Activated naive CD8-positive, alpha-beta T cell treated with anti-CD3 and anti-CD28 coated beads for 36 hours (primary cell): ENCODE results near the gene LARP4B. TPM values are rescaled to one million over a fixed set of nuclear protein-coding genes. Genes with fewer than 3 reads are reported as not detected.
A peak's percentile ranks its signal among the peaks of the same experiment; 100 is the strongest.

ENCODE experiments used
- DNase-seq: peaks from one replicate; pipeline ENCODE4 v3.0.0; 2021
- H3K27ac Mint-ChIP-seq: one replicate; pipeline ENCODE4 v1.8.0; 2022; ENCODE audit warnings: mild to moderate bottlenecking, moderate library complexity, mixed read lengths
- H3K27me3 Mint-ChIP-seq: one replicate; pipeline ENCODE4 v1.8.0; 2022; ENCODE audit warnings: mild to moderate bottlenecking, mixed read lengths
- H3K36me3 Mint-ChIP-seq: one replicate; pipeline ENCODE4 v1.8.0; 2021; ENCODE audit warnings: mild to moderate bottlenecking, mixed read lengths
- H3K4me1 Mint-ChIP-seq: one replicate; pipeline ENCODE4 v1.8.0; 2021; ENCODE audit warnings: mixed read lengths
- H3K4me3 Mint-ChIP-seq: one replicate; pipeline ENCODE4 v1.8.0; 2022; ENCODE audit warnings: mild to moderate bottlenecking, moderate library complexity, mixed read lengths
- H3K9me3 Mint-ChIP-seq: one replicate; pipeline ENCODE4 v1.8.0; 2022; ENCODE audit warnings: mixed read lengths
- total RNA-seq, 2 experiments: library from RNA; stranded (reverse); gene quantifications; one replicate each; pipeline ENCODE4 v1.2.3, GENCODE V29; 2021

LARP4B gene
- total RNA-seq, 2 experiments from 2014 or later: 106 to 114 TPM

DNA sequence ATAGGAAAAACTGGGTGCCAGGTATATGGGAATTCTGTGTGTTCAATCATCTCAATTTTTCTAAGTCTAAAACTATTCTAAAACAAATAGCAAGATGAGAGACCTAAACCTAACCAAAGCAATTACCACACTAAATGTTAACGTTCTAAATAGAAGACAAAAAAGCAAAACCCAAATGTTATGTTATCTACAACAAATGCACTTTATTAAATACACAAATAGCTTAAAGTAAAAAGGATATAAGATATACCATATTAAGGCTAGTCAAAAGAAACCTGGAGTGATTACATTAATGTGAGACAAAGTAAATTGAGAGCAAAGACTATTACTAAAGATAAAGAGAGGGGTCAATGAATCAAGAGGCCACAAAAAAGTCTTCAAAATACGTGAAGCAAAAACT lies 81.4 kb downstream of the LARP4B start:
- Mint-ChIP-seq H3K27me3 (no peaks in the 10 kb centered on the region), H3K27ac (no peak overlapping the region), H3K4me3 (no peak overlapping the region), H3K36me3 (peaks cover 61% of the 10 kb centered on the region), H3K4me1 (peaks cover 44% of the 10 kb centered on the region), H3K9me3 (peaks cover 7% of the 10 kb centered on the region)
- DNase-seq: no peak

DNA sequence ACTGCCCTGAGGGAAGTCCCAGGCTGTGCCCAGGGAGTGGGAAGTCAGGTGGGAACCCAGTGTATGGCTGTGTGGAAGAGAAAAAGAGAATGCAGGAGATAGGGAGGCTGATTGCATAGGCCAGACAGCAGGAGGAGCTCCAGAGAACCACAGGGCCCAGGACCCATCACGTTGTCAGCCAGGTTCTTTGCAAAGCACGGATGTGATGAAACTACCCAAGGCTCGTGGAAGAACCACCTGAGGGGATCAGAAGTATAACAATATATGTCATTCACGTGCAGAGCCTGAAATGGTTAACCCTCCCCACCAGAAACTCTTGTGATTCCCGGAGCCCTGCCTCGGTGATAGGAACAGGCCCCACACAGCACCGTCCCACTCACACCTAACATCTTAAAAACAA lies 83.6 kb downstream of the LARP4B start:
- peaks cover 48% of the 10 kb centered on the region for H3K4me1 Mint-ChIP-seq

DNA sequence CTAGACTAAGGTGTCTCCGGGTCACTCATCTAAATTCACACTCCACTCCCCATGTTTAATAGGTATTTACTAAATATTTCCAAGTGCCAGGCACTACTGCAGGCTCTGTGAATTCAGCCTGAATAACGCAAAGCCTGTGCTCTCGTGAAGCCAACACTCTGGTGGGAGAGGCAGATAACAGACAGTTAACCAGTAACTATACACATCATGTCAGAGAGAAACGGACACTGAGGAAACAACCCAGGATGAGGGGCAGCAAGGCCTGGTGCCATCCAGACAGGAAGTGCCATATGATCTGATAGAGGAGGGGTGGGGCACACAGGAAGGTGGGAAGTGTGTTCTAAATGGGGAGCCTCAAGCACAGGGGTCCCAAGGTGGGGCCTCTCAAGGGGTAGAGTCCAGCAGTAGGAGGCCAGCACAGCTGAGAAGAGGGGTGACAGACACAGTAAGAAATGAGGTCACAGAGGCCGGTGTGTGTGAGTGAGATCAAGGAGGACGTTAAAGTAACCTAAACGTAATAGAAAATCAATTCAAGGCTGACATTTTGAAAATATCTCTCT lies 85.3 kb downstream of the LARP4B start:
- H3K9me3 Mint-ChIP-seq: peaks cover 2% of the 10 kb centered on the region
- no peak for DNase-seq
- H3K4me1 Mint-ChIP-seq: peaks cover 33% of the 10 kb centered on the region
- H3K4me3 Mint-ChIP-seq: no peak overlapping the region
- peak overlapping the region; percentile 14 for H3K27ac Mint-ChIP-seq
- H3K27me3 Mint-ChIP-seq: no peaks in the 10 kb centered on the region
- H3K36me3 Mint-ChIP-seq: peaks cover 42% of the 10 kb centered on the region

More for the DNA sequence above, 83.6 kb downstream of the LARP4B start:
- Mint-ChIP-seq H3K9me3 (peaks cover 7% of the 10 kb centered on the region), H3K36me3 (peaks cover 54% of the 10 kb centered on the region), H3K4me3 (no peak overlapping the region), H3K27me3 (no peaks in the 10 kb centered on the region), H3K27ac (no peak overlapping the region)
- DNase-seq: no peak

DNA sequence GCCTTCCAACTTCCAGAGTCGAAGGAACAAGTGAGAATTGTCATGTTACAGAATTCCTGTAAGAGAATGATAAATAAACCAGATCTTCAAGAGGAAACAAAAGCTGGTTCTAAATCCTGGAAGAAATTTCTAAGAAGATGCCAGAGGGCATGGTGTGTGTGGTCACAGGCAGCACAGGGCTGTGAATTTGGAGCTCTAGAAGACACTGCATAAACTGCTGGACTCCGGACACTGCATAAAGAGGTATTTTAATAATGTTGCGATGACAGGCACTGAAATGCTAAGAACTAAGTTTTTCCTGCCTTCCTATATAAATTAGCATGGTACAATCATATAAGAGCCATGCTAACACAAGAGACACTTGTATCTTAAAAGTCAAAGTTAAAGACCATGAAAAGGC lies 86.0 kb downstream of the LARP4B start:
- H3K27me3 Mint-ChIP-seq: no peaks in the 10 kb centered on the region

DNA sequence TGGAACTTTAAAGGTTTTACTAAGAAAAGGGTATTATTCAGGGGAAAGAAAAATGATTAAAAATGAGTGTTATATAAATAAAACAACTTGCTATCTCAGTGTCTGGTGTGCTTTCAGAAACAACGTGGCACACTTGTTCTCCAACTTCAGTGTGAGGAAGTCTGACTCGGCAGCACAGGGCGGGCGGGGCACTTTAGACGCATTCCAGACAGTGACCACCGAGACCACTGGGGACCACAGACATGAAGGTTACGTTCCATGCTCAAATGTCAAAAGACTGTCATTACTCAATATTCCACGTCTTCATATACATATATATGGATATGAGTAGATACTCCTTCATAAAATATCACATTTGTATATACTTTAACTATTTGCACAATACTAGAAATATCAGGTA lies 87.0 kb downstream of the LARP4B start:
- Mint-ChIP-seq H3K9me3 (no peaks in the 10 kb centered on the region), H3K27ac (no peak overlapping the region), H3K4me1 (peaks cover 30% of the 10 kb centered on the region), H3K4me3 (no peak overlapping the region), H3K36me3 (peaks cover 30% of the 10 kb centered on the region), H3K27me3 (no peaks in the 10 kb centered on the region)
- DNase-seq: no peak

More for the DNA sequence above, 86.0 kb downstream of the LARP4B start:
- no peak for DNase-seq
- Mint-ChIP-seq H3K9me3 (no peaks in the 10 kb centered on the region), H3K4me3 (no peak overlapping the region), H3K27ac (peak overlapping the region; percentile 59), H3K4me1 (peaks cover 30% of the 10 kb centered on the region), H3K36me3 (peaks cover 40% of the 10 kb centered on the region)

DNA sequence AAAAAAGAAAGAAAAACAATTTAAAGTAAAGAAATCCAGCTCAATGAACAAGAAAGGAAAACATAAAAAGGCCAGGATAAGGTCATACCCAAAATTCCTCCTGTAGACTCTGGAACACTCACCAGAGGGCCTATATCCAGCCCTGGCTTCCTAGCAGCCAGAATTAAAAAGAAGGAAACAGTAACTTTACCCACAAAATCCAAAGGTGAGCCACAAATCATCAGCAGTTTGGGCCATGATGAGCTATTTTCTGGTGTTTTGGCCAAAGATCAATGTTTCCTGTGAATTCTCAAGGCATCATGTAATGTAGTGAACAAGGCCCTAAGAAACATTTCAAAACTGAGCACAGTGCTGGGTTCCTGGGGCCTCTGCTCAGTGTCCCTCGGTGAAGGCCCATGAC lies 87.8 kb downstream of the LARP4B start:
- Mint-ChIP-seq H3K9me3 (no peaks in the 10 kb centered on the region), H3K36me3 (peaks cover 31% of the 10 kb centered on the region), H3K27ac (no peak overlapping the region), H3K4me1 (peaks cover 30% of the 10 kb centered on the region), H3K4me3 (no peak overlapping the region), H3K27me3 (no peaks in the 10 kb centered on the region)
- DNase-seq: no peak

DNA sequence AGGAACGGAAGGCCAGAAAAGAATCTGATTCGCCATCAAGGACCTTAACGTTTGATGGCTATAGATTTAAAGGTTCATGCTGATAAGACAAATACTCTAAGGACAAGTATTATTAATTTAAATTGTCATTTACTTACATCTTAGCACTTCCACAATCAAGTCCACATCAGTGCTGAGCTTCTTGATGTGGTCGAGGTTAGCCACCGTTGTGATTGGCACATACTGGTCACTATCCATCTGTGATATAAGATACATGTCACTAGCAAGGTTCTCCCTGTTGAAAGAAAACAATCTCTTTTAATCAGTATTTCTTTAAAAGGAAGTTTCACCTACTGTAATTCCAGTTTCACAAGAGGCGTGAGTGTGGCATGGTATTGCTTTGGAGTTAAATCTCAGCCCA lies 88.7 kb downstream of the LARP4B start:
- peaks cover 26% of the 10 kb centered on the region for H3K36me3 Mint-ChIP-seq
- no peak overlapping the region for H3K27ac Mint-ChIP-seq
- no peaks in the 10 kb centered on the region for H3K9me3 Mint-ChIP-seq
- H3K4me1 Mint-ChIP-seq: peaks cover 26% of the 10 kb centered on the region
- no peak overlapping the region for H3K4me3 Mint-ChIP-seq
- DNase-seq: no peak
- H3K27me3 Mint-ChIP-seq: no peaks in the 10 kb centered on the region

DNA sequence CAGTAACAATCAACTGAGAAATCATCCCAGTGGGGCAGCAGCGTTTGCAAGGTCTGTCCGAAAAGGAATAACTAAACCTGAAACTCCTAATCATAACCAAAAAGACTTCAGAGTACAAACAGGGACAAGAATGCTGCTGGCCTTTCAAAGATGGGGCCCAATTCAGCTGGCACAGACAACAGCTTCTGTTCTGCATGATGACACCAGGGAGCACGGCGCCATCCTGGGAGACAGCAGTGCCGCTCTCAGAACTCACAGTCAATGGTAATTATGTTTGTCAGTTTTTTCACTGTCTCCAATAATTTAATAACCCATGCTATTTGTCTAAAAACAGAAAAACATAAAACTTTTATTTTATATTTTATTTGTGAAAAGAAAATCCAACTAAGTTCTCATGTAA lies 90.0 kb downstream of the LARP4B start:
- peaks cover 24% of the 10 kb centered on the region for H3K4me1 Mint-ChIP-seq
- H3K27me3 Mint-ChIP-seq: no peaks in the 10 kb centered on the region
- H3K36me3 Mint-ChIP-seq: peaks cover 18% of the 10 kb centered on the region
- DNase-seq: no peak
- H3K4me3 Mint-ChIP-seq: no peak overlapping the region
- no peak overlapping the region for H3K27ac Mint-ChIP-seq
- no peaks in the 10 kb centered on the region for H3K9me3 Mint-ChIP-seq

DNA sequence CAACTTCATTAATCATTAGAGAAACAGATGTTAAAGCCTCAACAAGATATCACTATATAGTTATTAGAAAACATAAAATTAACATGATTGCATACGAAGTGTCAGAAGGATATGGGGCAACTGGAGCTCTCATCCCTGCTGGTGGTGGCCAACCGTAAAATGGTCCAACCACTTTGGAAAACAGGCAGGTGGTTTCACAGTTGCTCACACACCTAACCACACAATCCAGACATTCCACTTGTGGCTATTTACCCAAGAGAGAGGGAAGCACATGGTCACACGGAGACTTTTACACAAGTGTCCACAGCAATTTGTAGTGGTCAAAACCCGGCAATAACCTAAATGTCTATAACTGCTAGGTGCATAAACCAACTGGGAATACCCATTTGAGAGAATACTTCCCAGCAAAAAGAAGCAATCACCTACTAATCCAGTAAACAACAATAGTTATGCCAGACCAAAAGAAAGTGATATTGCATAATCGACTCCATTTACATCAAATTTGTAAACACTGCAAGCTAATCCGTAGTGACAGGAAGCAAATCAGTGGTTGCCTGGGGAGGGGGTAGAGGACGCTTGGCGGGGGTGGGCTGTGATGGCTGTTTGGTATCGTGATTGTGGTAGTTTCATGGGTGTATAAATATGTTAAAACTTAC lies 91.8 kb downstream of the LARP4B start:
- no peak overlapping the region for H3K4me3 Mint-ChIP-seq
- peaks cover 20% of the 10 kb centered on the region for H3K36me3 Mint-ChIP-seq
- H3K9me3 Mint-ChIP-seq: no peaks in the 10 kb centered on the region
- no peak for DNase-seq
- no peak overlapping the region for H3K27ac Mint-ChIP-seq
- H3K27me3 Mint-ChIP-seq: no peaks in the 10 kb centered on the region
- peaks cover 8% of the 10 kb centered on the region for H3K4me1 Mint-ChIP-seq

DNA sequence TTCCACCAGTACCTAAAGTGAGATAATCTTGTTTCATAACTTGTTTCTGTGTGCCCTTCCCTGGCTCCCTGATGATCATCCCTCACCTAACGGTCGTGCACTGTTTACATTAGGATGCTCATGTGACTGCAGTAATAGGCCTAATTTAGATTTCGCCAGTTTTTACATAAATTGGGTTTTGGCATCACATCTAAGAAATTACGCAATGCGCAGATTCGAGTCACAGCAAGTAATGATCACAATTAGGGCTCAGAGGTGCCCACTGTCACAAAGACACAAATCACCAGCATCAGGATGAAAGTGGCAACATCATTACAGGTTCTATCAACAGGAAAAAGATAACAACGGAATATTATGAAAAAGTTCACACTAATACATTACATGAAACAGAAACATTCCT lies 94.7 kb downstream of the LARP4B start:
- peaks cover 35% of the 10 kb centered on the region for H3K36me3 Mint-ChIP-seq

DNA sequence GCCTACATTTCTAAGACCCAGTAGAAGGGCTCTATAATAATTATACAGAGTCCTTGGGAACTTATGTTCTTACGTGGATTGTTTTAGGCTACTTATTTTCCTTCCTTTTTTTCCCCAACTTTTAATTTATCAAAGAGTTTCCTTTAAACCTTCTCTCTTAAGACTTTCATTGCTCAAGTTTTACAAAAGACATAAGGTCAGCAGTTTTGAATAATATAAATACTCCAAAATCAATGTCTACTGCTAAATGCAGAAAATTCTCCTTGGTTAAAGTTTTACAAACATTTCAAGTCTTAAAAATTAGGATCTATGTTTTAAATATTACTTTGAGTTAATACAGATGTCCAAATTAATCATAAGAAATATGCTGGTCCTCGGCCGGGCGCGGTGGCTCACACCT lies 97.0 kb downstream of the LARP4B start:
- no peaks in the 10 kb centered on the region for H3K27me3 Mint-ChIP-seq
- H3K9me3 Mint-ChIP-seq: no peaks in the 10 kb centered on the region
- no peak overlapping the region for H3K4me3 Mint-ChIP-seq
- H3K4me1 Mint-ChIP-seq: peaks cover 8% of the 10 kb centered on the region
- H3K36me3 Mint-ChIP-seq: peaks cover 35% of the 10 kb centered on the region
- no peak for DNase-seq
- no peak overlapping the region for H3K27ac Mint-ChIP-seq

More for the DNA sequence above, 94.7 kb downstream of the LARP4B start:
- Mint-ChIP-seq H3K4me1 (peaks cover 8% of the 10 kb centered on the region), H3K9me3 (no peaks in the 10 kb centered on the region), H3K27ac (no peak overlapping the region), H3K27me3 (no peaks in the 10 kb centered on the region), H3K4me3 (no peak overlapping the region)
- DNase-seq: no peak

DNA sequence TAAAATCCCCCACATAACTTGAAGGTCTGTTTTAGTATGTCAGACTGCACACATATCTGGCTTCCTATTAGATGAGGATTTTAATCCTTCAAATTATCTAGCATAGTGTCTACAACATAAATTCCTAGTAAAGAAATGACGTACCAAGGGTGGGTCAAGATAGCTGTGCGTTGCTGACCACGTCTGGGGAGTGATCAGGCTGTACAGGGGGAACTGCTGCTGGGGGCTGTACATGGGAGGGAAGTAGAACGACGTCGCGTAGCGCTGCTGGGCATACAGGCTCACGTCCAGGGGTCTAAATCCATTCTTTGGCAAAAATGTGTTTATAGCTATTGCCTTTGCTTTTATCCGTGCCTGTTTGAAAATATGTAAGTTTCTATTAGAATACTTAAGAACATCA lies 102.3 kb downstream of the LARP4B start:
- Mint-ChIP-seq H3K36me3 (peaks cover 34% of the 10 kb centered on the region), H3K27ac (no peak overlapping the region), H3K9me3 (no peaks in the 10 kb centered on the region), H3K27me3 (no peaks in the 10 kb centered on the region), H3K4me3 (no peak overlapping the region), H3K4me1 (peaks cover 4% of the 10 kb centered on the region)
- DNase-seq: no peak

DNA sequence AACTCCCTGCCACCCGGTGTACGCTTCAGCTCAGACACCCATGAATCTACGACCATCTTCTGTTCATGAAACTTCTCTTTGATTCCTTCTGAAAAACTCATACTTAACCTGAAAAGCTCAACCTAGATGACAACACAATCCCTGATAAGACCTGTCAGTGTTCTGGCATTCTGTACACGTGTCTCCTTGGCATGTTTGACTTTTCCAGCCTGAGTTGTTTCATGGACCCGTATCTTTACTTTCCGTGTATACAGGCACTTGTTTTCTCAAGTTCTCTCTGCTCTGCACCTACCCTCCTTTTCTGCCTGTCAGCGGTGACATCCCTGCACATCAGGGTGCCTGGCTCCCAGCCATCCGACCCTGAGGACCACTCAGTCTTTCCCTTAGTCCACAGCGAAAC lies 103.3 kb downstream of the LARP4B start:
- H3K9me3 Mint-ChIP-seq: no peaks in the 10 kb centered on the region
- no peaks in the 10 kb centered on the region for H3K27me3 Mint-ChIP-seq
- H3K36me3 Mint-ChIP-seq: peaks cover 32% of the 10 kb centered on the region
- DNase-seq: no peak
- H3K4me1 Mint-ChIP-seq: peaks cover 12% of the 10 kb centered on the region
- no peak overlapping the region for H3K4me3 Mint-ChIP-seq
- no peak overlapping the region for H3K27ac Mint-ChIP-seq

DNA sequence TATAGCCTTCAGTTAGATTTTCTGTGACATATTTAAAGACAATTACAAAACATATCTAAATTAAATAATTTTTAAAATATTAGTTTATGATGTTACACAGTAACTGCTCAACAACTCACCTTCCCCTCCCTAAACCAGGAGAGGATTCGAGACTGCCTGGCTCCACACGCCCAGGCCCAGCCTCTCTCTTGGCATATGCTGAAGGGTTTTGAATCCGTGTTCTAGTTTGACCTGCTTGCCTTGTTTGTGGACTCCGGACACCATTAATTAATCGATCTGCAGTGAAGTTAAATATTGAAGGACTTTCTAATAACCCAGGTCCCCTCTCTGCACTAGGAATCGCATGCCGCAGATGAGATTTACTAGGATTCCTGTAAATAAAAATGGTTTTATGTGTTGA lies 106.6 kb downstream of the LARP4B start:
- Mint-ChIP-seq H3K4me3 (no peak overlapping the region), H3K9me3 (no peaks in the 10 kb centered on the region), H3K4me1 (peaks cover 25% of the 10 kb centered on the region), H3K36me3 (peaks cover 28% of the 10 kb centered on the region), H3K27me3 (no peaks in the 10 kb centered on the region), H3K27ac (no peak overlapping the region)
- no peak for DNase-seq

DNA sequence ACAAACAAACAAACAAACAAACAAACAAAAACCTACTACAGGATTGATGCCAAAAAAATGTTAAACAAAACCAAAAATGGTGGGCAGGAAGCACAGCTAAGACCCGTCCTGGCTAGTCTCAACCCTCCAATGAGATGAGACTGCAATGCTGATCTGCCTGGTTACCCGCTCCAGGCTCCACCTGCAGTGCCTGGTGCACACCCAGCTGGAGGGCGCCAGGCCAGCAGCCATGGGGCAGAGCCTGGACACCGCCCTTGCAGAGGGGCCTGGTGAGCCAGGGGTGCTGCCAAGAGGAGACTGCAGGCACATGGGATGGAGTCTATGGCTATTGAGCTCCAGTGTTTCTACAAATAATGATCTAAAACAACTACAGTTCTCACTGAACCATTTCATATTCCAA lies 107.0 kb downstream of the LARP4B start:
- Mint-ChIP-seq H3K9me3 (no peaks in the 10 kb centered on the region), H3K27me3 (no peaks in the 10 kb centered on the region), H3K4me3 (no peak overlapping the region), H3K27ac (no peak overlapping the region), H3K4me1 (peaks cover 26% of the 10 kb centered on the region), H3K36me3 (peaks cover 30% of the 10 kb centered on the region)
- DNase-seq: no peak

DNA sequence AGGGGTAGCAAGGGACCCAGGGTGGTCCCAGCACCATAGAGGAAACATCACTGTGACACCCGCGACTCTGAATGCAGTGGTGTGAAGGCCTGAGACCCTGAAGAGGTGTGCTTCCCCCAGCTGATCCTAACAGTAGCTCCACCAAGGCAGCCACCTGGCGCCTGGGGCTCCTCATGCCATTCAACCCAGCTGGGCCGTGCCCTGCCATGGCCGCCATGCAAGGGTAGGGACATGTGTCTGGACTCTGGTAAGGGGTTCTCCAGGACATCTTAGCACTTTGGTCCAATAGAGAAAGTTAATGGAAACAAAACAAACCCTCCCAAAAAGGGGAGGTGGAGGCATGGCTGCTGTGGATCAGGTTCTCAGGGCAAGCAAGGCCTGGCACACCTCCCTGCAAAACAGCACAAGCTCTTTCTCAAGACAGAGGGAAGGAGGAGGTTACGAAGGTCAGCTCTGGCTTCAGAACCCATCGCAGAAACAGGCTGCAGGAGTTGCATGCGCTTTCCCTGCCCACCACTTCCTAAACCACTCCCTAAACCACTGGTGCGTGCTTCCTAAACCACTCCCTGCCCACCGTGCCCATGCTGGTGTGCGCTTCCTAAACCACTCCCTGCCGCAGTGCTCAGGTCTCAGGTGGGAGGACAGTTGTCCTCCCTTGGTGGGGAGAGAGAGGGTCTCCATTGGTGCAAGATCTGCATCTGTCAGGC lies 108.7 kb downstream of the LARP4B start:
- Mint-ChIP-seq H3K4me3 (no peak overlapping the region), H3K36me3 (peaks cover 22% of the 10 kb centered on the region), H3K27me3 (no peaks in the 10 kb centered on the region), H3K27ac (peak overlapping the region; percentile 31), H3K9me3 (no peaks in the 10 kb centered on the region), H3K4me1 (peaks cover 26% of the 10 kb centered on the region)
- no peak for DNase-seq
